Stimulated activated CD8-positive, alpha-beta memory T cell treated with anti-CD3 and anti-CD28 coated beads, Interleukin-15, amount 100 ng/mL, for 24 hours (primary cell): ENCODE results near the gene TXLNB.
"Not testable (repeated sequence)": the region's sequence is repeated elsewhere in the genome, so short reads cannot be mapped to it uniquely, and the experiment has no call there.

Experiments used
- DNase-seq: peaks from one replicate; pipeline ENCODE4 v3.0.0-alpha.2; 2020; ENCODE audit warnings: low read depth

TXLNB gene

DNA sequence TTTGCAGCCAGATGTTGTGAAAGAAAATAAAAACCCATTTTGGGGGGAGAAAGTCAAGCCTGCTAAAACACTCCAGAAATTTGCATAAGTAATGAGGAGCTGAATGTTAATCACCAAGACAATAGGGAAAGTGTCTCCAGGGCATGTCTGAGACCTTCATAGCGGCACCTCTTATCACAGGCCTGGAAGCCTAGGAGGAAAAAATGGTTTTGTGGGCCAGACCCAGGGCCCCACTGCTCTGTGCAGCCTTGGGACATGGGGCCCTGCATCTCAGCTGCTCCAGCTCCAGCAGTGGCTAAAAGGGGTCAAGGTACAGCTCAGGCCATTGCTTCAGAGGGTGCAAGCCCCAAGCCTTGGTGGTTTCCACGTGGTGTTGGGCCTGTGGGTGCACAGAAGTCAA is 57.6 kb downstream of the TXLNB start:
- DNase-seq, result not testable (repeated sequence)

DNA sequence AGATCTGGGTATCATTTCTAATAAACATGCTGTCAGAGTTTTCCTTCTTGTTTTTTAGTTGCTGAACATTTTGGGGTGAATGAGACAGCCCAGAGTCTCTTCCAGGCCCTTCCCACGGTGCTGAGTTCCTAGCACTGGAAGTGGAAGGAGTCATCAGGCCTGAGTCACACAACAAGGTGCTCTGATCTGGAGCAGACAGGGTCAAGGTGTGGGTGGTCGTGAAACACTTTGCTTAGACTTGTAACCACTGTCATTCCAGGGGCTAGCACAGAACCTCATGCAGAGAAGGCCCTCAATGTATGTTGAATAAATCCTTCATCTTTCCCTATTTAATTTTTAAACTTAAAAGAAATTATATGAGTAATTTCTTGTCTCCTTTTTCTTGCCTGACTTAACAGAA is 60.6 kb downstream of the TXLNB start:
- DNase-seq, result no peak

DNA sequence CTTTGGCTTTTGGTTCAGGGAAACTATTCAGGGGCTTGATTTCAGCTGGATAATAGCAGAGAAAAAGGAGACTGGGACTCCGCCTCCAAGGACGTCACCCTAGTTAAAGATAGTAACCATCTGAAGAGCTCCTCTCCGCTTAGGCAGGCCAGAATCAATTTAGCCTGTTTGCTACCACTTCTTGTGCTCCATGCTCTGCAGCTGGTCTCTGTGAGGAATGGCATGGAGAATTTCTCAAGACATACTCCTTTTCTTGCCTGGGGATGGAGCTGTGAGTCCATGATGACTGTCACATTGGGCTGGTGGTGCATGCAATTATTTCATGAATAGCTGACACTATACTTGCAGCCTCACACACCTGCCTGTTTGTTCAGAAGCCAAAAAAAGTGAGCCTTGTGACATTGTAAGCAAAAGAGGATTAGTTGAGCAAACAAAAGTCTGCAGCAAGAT is 61.4 kb downstream of the TXLNB start:
- DNase-seq, result no peak

DNA sequence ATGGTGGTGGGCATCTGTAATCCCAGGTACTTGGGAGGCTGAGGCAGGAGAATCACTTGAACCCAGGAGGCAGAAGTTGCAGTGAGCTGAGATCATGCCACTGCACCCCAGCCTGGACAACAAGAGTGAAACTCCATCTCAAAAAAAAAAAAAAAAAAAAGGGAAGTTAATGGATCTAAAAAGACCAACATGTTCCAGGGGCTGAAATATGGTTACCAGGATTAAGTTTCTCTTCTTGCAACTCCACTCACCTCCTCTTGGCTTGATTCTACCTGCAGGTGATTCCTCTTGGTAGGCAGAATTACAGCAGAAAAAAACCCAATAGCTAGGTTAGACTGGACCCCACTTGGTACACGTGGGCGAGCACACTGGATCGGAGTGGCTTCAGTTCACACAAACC is 63.4 kb downstream of the TXLNB start:
- not testable (repeated sequence) for DNase-seq

DNA sequence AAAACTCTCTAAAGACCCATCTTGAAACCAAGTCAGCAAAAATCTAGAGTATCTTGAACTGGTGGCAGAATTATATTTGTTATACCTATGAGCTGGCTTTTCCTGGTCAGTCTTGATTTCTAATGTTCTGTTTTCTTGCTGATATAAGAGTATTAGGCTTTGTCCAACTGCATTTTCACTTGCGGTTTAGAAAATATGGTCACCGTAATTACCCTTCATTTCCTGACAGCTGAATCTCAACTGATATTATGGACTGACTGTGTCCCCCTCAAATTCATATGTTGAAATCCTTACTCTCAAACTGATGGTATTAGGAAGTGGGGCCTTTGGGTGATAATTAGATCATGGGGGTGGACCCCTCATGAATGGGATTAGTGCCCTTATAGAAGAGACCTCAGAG is 72.1 kb downstream of the TXLNB start:
- no peak for DNase-seq

DNA sequence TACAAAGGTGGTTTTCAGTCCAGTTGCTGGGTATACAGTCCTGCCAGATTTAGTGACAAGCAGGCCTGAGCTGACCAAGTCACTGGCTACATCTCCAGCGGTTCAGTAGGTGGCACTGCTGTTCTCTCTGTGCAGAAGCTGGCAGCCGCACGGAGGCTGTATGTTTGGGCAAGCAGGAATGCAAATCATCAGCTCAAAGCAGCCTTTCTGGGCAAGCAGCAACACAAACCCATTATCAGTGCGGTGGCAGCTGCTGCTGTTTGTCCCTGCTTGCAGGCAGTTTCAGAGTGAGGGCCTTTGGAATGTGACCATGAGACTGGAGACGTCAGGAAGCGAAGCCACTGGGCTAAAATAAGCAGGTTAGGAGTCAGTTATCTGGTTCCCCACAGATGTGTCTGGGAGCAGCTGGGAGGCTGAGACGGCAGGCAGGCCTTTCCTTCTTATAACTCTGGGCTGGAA is 72.5 kb downstream of the TXLNB start:
- DNase-seq, result no peak

DNA sequence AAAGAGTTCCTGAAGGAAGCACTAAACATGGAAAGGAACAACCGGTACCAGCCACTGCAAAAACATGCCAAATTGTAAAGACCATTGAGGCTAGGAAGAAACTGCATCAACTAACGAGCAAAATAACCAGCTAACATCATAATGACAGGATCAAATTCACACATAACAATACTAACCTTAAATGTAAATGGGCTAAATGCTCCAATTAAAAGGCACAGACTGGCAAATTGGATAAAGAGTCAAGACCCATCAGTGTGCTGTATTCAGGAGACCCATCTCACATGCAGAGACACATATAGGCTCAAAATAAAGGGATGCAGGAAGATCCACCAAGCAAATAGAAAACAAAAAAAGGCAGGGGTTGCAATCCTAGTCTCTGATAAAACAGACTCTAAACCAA is 79.3 kb downstream of the TXLNB start:
- DNase-seq, result not testable (repeated sequence)

DNA sequence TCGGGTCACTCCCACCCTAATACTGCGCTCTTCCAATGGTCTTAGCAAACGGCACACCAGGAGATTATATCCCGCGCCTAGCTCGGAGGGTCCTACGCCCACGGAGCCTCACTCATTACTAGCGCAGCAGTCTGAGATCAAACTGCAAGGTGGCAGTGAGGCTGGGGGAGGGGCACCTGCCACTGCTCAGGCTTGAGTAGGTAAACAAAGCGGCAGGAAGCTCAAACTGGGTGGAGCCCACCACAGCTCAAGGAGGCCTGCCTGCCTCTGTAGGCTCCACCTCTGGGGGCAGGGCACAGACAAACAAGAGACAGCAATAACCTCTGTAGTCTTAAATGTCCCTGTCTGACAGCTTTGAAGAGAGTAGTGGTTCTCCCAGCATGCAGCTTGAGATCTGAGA is 81.0 kb downstream of the TXLNB start:
- not testable (repeated sequence) for DNase-seq

DNA sequence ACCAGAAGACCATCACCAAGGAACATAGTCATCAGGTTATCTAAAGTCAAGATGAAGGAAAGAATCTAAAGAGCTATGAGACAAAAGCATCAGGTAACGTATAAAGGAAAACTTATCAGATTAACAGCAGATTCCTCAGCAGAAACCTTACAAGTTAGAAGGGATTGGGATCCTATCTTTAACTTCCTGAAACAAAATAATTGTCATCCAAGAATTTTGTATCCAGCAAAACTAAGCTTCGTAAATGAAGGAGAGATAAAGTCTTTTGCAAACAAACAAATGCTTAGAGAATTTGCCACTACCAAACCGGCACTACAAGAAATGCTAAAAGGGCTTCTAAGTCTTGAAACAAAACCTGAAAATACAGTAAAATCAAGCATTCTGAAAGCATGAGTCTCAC is 86.0 kb downstream of the TXLNB start:
- DNase-seq, result no peak

DNA sequence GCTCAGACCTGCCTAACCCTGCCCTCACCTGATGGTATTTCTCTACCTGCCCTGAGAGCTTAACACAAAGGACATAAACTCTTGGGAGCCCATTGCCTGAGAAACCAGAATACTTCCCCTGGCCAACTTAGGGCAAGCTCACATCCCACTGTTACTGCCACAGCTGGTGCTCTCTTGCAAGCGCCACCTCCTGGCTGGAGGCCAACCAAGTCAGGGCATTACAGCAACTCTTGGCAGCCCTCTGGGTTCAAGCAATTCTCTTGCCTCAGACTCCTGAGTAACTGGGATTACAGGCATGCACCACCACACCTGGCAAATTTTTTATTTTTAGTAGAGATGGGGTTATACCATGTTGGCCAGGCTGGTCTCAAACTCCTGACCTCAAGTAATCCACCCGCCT is 86.8 kb downstream of the TXLNB start:
- DNase-seq, result no peak

DNA sequence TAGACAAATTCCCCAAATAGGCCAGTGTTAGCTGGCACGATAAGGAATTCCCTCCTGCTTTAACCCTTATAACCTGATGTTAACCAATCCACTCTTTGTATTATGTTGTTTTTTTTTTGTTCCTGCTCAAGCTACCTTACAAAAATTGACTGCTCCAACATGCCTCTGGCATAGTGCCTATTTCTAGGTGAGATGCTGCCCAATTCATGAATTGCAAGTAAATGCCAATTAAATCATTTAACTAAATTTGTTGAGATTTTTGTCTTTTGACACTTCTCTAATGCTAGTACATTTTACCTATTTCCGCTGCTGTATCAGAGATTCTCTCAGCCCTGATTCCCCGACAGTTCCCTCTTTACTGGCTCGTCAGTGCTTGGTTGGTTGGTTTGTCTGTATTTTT is 90.4 kb downstream of the TXLNB start:
- no peak for DNase-seq

DNA sequence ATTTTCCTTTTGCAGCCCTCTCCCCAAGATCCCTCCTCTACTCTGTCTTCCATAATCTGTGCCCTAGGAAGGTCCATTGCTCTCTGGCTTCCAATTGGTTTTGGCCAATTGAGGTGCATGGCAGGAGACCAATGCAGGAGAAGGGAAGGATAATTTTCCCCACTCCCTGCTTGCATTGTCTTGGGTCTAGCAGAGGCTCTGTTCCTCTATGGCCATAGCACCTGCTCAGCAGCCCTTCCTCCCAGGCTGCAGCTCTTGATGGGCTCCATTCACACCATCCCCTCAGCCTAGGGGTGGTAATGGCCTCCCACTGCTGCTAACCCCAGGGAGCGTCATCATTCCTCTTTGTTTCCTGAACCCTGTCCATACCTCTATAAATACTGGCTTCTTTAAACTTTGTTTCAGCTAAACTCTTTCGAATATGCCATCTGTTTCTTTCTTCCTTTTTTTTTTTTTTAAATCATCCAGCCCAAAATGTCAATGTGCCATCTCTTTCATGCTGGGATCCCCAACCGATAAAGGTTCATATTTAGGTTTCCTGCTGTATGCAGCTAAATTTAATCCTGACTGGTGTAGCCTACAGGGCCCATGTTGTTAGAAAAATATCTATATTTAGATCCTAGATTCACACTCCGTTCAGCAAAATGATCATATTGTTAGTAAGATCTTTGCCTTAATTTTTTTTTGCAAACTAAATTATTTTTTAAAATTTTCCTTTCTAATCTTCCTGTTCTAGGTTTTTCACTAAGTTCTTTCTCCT is 93.1 kb downstream of the TXLNB start:
- no peak for DNase-seq

DNA sequence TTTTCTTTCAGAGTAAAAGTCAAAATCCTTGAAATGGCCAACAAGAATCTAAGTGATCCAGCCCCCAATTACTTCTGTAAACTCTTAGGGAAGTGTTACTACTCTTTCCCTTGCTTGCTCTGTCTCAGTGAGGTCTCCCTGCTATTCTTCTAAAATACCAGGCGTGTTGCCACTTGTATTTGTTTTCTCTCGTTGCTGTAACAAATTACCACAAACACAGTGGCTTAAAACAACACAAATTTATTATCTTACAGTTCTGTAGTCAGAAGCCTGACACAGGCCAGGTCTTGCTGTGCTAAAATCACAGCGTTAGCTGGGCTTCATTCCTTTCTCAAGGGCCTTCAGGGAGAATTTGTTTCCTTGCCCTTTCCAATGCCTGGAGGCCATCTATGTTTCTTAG is 97.1 kb downstream of the TXLNB start:
- no peak for DNase-seq
